ENCODE measurements around the gene NEMF.
"Not testable (repeated sequence)": the region's sequence is repeated elsewhere in the genome, so short reads cannot be mapped to it uniquely, and the experiment has no call there.

Gene NEMF, protein sequence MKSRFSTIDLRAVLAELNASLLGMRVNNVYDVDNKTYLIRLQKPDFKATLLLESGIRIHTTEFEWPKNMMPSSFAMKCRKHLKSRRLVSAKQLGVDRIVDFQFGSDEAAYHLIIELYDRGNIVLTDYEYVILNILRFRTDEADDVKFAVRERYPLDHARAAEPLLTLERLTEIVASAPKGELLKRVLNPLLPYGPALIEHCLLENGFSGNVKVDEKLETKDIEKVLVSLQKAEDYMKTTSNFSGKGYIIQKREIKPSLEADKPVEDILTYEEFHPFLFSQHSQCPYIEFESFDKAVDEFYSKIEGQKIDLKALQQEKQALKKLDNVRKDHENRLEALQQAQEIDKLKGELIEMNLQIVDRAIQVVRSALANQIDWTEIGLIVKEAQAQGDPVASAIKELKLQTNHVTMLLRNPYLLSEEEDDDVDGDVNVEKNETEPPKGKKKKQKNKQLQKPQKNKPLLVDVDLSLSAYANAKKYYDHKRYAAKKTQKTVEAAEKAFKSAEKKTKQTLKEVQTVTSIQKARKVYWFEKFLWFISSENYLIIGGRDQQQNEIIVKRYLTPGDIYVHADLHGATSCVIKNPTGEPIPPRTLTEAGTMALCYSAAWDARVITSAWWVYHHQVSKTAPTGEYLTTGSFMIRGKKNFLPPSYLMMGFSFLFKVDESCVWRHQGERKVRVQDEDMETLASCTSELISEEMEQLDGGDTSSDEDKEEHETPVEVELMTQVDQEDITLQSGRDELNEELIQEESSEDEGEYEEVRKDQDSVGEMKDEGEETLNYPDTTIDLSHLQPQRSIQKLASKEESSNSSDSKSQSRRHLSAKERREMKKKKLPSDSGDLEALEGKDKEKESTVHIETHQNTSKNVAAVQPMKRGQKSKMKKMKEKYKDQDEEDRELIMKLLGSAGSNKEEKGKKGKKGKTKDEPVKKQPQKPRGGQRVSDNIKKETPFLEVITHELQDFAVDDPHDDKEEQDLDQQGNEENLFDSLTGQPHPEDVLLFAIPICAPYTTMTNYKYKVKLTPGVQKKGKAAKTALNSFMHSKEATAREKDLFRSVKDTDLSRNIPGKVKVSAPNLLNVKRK

GRCh38 chr14:49852301-49853157 is at the start of gene NEMF:
TSS of gene NEMF (minus strand) at chr14:49852788. CDS start at chr14:49852753, 35 bp downstream.
- peak; percentile 91 for DNase-seq

DNA sequence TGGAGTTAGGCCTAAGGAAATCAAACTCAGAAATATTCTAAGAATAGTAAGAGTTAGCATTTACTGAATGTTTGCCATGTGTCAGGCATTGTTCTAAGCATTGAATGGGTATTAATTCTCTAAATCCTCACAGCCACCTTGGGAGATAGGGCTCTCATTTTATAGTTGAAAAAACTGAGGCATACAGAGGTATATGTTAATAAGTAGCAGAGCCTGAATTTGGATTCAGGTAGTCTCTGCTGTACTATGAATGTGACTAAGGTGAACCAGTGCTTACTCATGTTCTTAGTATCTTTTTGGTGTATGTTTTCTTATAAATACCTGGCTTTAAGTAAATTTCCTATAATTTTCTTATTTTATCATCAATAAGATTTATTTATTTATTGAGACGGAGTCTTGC is 48.4 kb upstream of the NEMF start:
- DNase-seq, result no peak

- DNase-seq, result no peak
Observed at GRCh38 chr14:49898485-49898884, 45.9 kb upstream of the NEMF start.

DNA sequence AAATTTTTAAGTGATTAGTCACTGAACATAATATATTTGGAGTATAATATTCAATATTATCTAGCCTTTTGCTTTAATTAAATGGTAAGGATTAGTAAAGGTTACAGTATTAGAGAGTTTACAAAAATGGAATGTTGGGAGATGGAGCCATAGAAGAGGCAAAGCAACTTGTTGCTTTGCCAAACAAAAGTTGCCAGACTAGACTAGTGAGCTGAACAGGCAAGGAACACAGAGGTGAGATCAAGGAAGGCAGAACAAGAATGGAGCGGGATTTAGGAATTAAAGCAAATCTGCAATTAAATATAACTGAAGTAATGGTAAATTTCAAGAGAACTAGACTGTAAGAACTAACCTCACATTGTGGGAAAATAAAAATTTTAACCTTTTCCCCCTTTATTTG is 45.4 kb upstream of the NEMF start:
- DNase-seq, result no peak

DNA sequence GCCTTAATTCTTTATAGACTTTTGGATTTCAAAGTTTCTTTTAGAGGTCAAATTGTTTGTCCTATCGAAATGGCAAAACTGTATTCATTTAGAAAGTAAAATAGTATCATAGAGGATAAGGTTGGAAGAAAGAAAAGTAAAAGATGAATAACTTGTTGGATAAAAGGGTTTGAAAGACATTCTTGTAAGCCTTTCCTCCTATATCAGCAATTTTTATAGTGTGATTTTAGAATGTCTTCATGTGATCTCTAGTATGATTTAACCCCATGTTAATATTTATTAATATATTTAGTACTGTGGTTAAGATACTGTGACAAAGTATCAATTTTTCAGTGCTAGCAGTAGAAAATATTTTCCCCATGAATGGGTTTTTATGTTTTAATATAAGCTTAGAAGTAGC is 44.8 kb upstream of the NEMF start:
- DNase-seq, result no peak

GRCh38 chr14:49896966-49897365 is 44.4 kb upstream of the NEMF start:
- peak; percentile 31 for DNase-seq

DNA sequence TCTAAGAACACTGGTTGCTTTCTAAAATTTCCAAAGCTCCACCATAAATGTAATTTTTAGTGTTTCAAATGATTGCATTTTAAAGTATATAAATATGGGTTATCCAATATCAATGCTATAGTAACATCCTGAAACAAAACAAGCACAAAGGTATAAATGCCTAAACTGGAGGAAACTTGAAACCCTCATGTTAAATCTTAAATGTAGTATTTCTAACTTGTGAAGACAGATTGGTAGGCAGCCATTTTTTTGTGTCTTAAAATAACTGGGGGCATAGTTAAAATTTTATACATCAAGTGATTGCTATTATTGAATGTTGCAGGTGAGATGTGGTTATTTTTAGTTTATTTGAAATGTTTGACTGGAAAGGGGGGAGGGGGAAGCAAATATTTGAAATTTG is 43.7 kb upstream of the NEMF start:
- DNase-seq, result not testable (repeated sequence)

DNA sequence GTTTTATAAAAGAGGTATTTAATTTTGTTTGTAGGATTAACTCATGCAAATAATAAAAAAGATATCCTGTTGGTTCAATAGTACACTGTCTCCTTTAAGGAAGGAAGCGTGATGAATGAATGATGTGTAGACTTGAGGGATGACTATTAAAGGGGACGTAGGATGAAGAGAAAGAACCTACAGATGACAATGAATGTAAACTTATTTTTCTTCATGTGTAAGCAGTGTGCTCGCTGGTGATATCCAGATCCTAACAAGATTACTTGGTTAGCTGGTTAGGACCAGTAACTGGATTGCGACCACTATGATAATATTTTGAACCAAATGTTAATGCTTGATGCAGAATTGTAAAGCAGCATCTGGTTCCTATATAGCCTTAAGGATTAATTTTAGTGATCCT is 42.9 kb upstream of the NEMF start:
- DNase-seq, result peak; percentile 63

- DNase-seq, result peak; percentile 43
Observed at GRCh38 chr14:49894214-49895107, 41.9 kb upstream of the NEMF start.

DNA sequence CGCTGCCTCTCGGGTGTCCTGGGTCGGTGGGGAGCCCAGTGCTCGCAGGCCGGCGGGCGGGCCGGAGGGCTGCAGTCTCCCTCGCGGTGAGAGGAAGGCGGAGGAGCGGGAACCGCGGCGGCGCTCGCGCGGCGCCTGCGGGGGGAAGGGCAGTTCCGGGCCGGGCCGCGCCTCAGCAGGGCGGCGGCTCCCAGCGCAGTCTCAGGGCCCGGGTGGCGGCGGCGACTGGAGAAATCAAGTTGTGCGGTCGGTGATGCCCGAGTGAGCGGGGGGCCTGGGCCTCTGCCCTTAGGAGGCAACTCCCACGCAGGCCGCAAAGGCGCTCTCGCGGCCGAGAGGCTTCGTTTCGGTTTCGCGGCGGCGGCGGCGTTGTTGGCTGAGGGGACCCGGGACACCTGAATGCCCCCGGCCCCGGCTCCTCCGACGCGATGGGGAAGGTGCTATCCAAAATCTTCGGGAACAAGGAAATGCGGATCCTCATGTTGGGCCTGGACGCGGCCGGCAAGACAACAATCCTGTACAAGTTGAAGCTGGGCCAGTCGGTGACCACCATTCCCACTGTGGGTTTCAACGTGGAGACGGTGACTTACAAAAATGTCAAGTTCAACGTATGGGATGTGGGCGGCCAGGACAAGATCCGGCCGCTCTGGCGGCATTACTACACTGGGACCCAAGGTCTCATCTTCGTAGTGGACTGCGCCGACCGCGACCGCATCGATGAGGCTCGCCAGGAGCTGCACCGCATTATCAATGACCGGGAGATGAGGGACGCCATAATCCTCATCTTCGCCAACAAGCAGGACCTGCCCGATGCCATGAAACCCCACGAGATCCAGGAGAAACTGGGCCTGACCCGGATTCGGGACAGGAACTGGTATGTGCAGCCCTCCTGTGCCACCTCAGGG is 41.0 kb upstream of the NEMF start:
- DNase-seq, result peak; percentile 93

- peak; percentile 99 for DNase-seq
Observed at GRCh38 chr14:49892636-49893308, 40.2 kb upstream of the NEMF start, which contains the start of gene ARF6. TSS of gene ARF6 (plus strand) at chr14:49893082. CDS start at chr14:49893737, 655 bp downstream.

GRCh38 chr14:49892301-49892635 is 39.7 kb upstream of the NEMF start:
- DNase-seq, result peak; percentile 79

GRCh38 chr14:49888293-49888692 is 35.7 kb upstream of the NEMF start:
- DNase-seq, result no peak

DNA sequence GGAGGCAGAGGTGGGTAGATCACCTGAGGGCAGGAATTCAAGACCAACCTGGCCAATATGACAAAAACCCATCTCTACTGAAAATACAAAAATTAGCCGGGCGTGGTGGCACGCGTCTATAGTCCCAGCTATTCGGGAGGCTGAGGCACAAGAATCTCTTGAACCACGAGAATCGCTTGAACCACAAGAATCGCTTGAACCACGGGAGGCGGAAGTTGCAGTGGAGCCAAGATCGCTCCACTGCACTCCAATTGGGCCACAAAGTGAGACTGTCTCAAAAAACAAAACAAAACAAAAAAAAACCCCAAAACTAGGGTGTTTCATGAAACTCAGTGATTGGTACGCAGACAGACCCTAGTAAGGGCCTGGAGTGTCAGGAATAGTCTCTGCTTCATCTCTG is 33.9 kb upstream of the NEMF start:
- DNase-seq, result no peak

DNA sequence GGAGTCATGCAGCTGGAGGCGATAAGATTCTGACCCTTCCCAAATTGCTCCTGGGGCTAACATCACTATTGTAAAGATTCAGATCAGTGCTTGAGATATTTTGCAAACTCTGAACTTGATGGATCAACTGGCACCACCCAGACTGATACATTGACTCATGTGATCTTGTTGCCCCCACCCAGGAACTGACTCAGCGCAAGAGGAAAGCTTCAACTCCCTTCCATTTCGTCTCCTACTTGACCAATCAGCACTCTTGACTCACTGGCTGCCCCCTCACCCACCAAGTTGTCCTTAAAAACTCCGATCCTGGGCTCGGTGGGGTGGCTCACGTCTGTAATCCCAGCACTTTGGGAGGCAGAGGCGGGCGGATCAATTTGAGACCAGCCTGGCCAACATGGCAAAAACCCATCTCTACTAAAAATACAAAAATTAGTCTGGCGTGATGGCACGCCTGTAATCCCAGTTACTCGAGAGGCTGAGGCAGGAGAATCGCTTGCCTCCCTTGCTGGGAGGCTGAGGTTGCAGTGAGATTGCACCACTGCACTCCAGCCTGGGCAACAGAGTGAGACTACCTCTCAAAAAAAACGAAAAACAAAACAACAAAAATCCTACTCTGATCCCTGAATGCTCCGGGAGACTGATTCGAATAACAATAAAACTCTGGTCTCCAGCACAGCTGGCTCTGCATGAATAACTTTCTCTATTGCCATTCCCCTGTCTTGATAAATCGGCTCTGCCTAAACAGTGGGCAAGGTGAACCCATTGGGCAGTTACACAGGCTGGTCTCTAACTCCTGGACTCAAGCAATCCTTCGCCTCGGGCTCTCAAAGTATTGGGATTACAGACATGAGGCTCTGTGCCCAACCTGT is 30.5 kb upstream of the NEMF start:
- DNase-seq, result peak; percentile 80

- DNase-seq, result no peak
Observed at GRCh38 chr14:49881350-49882001, 28.9 kb upstream of the NEMF start.

- DNase-seq, result peak; percentile 61
Observed at GRCh38 chr14:49880267-49881064, 27.9 kb upstream of the NEMF start.
